DND-41 (cell line): ENCODE measurements around the gene EXO1.

Source experiments
- ATAC-seq: fragments of 200-7000 bp; cut with Tn5 transposase; 3 replicates; pipeline ENCODE4 v1.9.1; 2021; ENCODE audit warnings: low read depth; ENCODE audit not compliant: insufficient read depth
- DNase-seq: peaks from one replicate; pipeline ENCODE4 v3.0.0-alpha.2; 2020
- H2AFZ ChIP-seq: 2 replicates; pipeline ENCODE4 v1.6.0; 2012; ENCODE audit warnings: low read depth, low read length
- H3K27ac ChIP-seq: 2 replicates; pipeline ENCODE4 v1.5.1; 2012; ENCODE audit warnings: low read length, inconsistent platforms
- H3K27me3 ChIP-seq: fragments of 200-600 bp; sonication (generic); 2 replicates; pipeline ENCODE4 v1.6.0; 2012; ENCODE audit warnings: low read length, mild to moderate bottlenecking, inconsistent platforms; ENCODE audit not compliant: insufficient read depth, poor library complexity
- H3K36me3 ChIP-seq: 2 replicates; pipeline ENCODE4 v1.5.1; 2012; ENCODE audit warnings: low read length, inconsistent platforms; ENCODE audit not compliant: insufficient read depth
- H3K4me1 ChIP-seq: 2 replicates; pipeline ENCODE4 v1.5.1; 2012; ENCODE audit warnings: mild to moderate bottlenecking, low read length; ENCODE audit not compliant: insufficient read depth
- H3K4me2 ChIP-seq: 2 replicates; pipeline ENCODE4 v1.6.0; 2012; ENCODE audit warnings: mild to moderate bottlenecking, moderate library complexity, low read length, inconsistent platforms; ENCODE audit not compliant: insufficient read depth
- H3K4me3 ChIP-seq, 2 experiments: fragments of 200-600 bp in 1 of 2; shearing (Covaris generic) in 1 of 2; 2 replicates each; pipeline ENCODE4 v1.5.1; 2012 to 2016; ENCODE audit warnings: inconsistent platforms in 2 of 2, low read length in 2 of 2, mild to moderate bottlenecking in 2 of 2, low read depth in 1 of 2, moderate library complexity in 1 of 2
- H3K79me2 ChIP-seq: 2 replicates; pipeline ENCODE4 v1.6.0; 2012; ENCODE audit warnings: low read length, inconsistent platforms; ENCODE audit not compliant: insufficient read depth
- H3K9ac ChIP-seq: 2 replicates; pipeline ENCODE4 v1.6.0; 2012; ENCODE audit warnings: low read depth, mild to moderate bottlenecking, inconsistent platforms, low read length, moderate library complexity
- H3K9me3 ChIP-seq: 2 replicates; pipeline ENCODE4 v1.5.1; 2012; ENCODE audit warnings: low read length, moderate library complexity, mild to moderate bottlenecking, inconsistent platforms; ENCODE audit not compliant: insufficient read depth, severe bottlenecking
- H4K20me1 ChIP-seq: 2 replicates; pipeline ENCODE4 v1.6.0; 2012; ENCODE audit warnings: low read length; ENCODE audit not compliant: insufficient read depth
- CTCF ChIP-seq: IDR thresholded peaks from 2 replicates; pipeline ENCODE4 v1.5.1; 2012; ENCODE audit warnings: borderline replicate concordance, low read length, moderate library complexity, mild to moderate bottlenecking; ENCODE audit not compliant: poor library complexity, severe bottlenecking; ENCODE audit errors: extremely low read depth
- EZH2 ChIP-seq: IDR thresholded peaks from 3 replicates; pipeline ENCODE4 v1.6.1; 2012; ENCODE audit warnings: borderline replicate concordance, low read depth, mild to moderate bottlenecking, moderate library complexity, low read length, inconsistent platforms; ENCODE audit not compliant: severe bottlenecking

EXO1 gene

GRCh38 chr1:241927321-241927720 lies 79.3 kb downstream of the EXO1 start:
- H3K36me3 ChIP-seq: no peaks in the 10 kb centered on the region
- no peak for TF ChIP-seq CTCF
- TF ChIP-seq EZH2: no peak
- no peaks in the 10 kb centered on the region for H3K9me3 ChIP-seq
- H3K27ac ChIP-seq: no peak overlapping the region
- H3K4me3 ChIP-seq: no peak overlapping the region
- no peak overlapping the region for H3K4me2 ChIP-seq
- H3K4me1 ChIP-seq: no peaks in the 10 kb centered on the region
- no peaks in the 10 kb centered on the region for H3K27me3 ChIP-seq
- DNase-seq (no peak), ATAC-seq (no peak)
- H3K79me2 ChIP-seq: no peaks in the 10 kb centered on the region
- no peaks in the 10 kb centered on the region for H4K20me1 ChIP-seq
- no peak overlapping the region for H2AFZ ChIP-seq
- H3K9ac ChIP-seq: no peak overlapping the region

- Histone ChIP-seq H3K4me1 (no peaks in the 10 kb centered on the region), H3K79me2 (no peaks in the 10 kb centered on the region), H4K20me1 (no peaks in the 10 kb centered on the region), H3K4me3 (no peak overlapping the region), H3K27ac (no peak overlapping the region), H3K4me2 (no peak overlapping the region), H3K9ac (no peak overlapping the region), H2AFZ (no peak overlapping the region), H3K9me3 (no peaks in the 10 kb centered on the region), H3K36me3 (no peaks in the 10 kb centered on the region), H3K27me3 (no peaks in the 10 kb centered on the region)
- DNase-seq: no peak
- ATAC-seq: peak; percentile 58; the same call in 2 of the 3 replicates
- TF ChIP-seq CTCF (no peak), EZH2 (no peak)
These were observed 84.8 kb downstream of the EXO1 start for GRCh38 chr1:241932845-241933244.

- Histone ChIP-seq H3K4me2 (no peak overlapping the region), H4K20me1 (no peaks in the 10 kb centered on the region), H2AFZ (no peak overlapping the region), H3K9ac (no peak overlapping the region), H3K4me1 (no peaks in the 10 kb centered on the region), H3K79me2 (no peaks in the 10 kb centered on the region), H3K36me3 (no peaks in the 10 kb centered on the region), H3K27ac (no peak overlapping the region), H3K4me3 (no peak overlapping the region), H3K9me3 (no peaks in the 10 kb centered on the region), H3K27me3 (no peaks in the 10 kb centered on the region)
- DNase-seq (no peak), ATAC-seq (no peak; the same call in 2 of the 3 replicates)
- TF ChIP-seq EZH2 (no peak), CTCF (no peak)
These were observed 86.3 kb downstream of the EXO1 start for GRCh38 chr1:241934201-241934848.

- H3K4me3 ChIP-seq: no peak overlapping the region
- no peaks in the 10 kb centered on the region for H4K20me1 ChIP-seq
- H3K36me3 ChIP-seq: no peaks in the 10 kb centered on the region
- H3K4me1 ChIP-seq: no peaks in the 10 kb centered on the region
- no peaks in the 10 kb centered on the region for H3K27me3 ChIP-seq
- TF ChIP-seq EZH2 (no peak), CTCF (no peak)
- H3K4me2 ChIP-seq: no peak overlapping the region
- H3K27ac ChIP-seq: no peak overlapping the region
- H3K9me3 ChIP-seq: no peaks in the 10 kb centered on the region
- H2AFZ ChIP-seq: no peak overlapping the region
- H3K9ac ChIP-seq: no peak overlapping the region
- no peak for ATAC-seq
- no peak for DNase-seq
- H3K79me2 ChIP-seq: no peaks in the 10 kb centered on the region
These were observed 86.9 kb downstream of the EXO1 start for GRCh38 chr1:241934866-241935265.
